H54 (cell line): ENCODE data around the gene SCAMP5.

Source experiments
- DNase-seq: peaks from one replicate; pipeline ENCODE4 v3.0.0; 2011; ENCODE audit warnings: low spot score, mixed read lengths; ENCODE audit not compliant: insufficient read length
- FAIRE-seq: peaks from 3 replicates; lab custom pipeline; 2011; peaks lifted over from hg19 to GRCh38; lab: Jason Lieb, UNC
- POLR2A ChIP-seq: IDR thresholded peaks from 2 replicates; pipeline ENCODE4 v1.6.1; 2011; ENCODE audit warnings: low read depth, mild to moderate bottlenecking, low read length

SCAMP5 gene

GRCh38 chr15:74992619-74993018 is 2.7 kb upstream of the SCAMP5 start:
- no peak for TF ChIP-seq POLR2A

GRCh38 chr15:74994236-74994635 is 1.1 kb upstream of the SCAMP5 start:
- no peak for TF ChIP-seq POLR2A
- FAIRE-seq: no peak
- no peak for DNase-seq

More at GRCh38 chr15:74992619-74993018, 2.7 kb upstream of the SCAMP5 start:
- DNase-seq: no peak
- FAIRE-seq: no peak

- DNase-seq (no peak), FAIRE-seq (no peak)
- no peak for TF ChIP-seq POLR2A
These were observed 678 bp upstream of the SCAMP5 start for GRCh38 chr15:74994685-74995084.

- no peak for DNase-seq
- no peak for FAIRE-seq
- no peak for TF ChIP-seq POLR2A
These were observed 709 bp downstream of the SCAMP5 start for GRCh38 chr15:74995779-74996765.

GRCh38 chr15:74997141-74997540 is 1.8 kb downstream of the SCAMP5 start:
- DNase-seq: no peak
- no peak for FAIRE-seq
- no peak for TF ChIP-seq POLR2A

- DNase-seq (no peak), FAIRE-seq (no peak)
- no peak for TF ChIP-seq POLR2A
These were observed 2.2 kb downstream of the SCAMP5 start for GRCh38 chr15:74997543-74997942.

- no peak for DNase-seq
- no peak for FAIRE-seq
- no peak for TF ChIP-seq POLR2A
These were observed 5.9 kb downstream of the SCAMP5 start for GRCh38 chr15:75001310-75001709.

- FAIRE-seq: no peak
- DNase-seq: no peak
These were observed 7.0 kb downstream of the SCAMP5 start for GRCh38 chr15:75002398-75002797.

GRCh38 chr15:75007216-75007615 is 11.9 kb downstream of the SCAMP5 start:
- TF ChIP-seq POLR2A: no peak
- FAIRE-seq (no peak), DNase-seq (no peak)

More at GRCh38 chr15:75002398-75002797, 7.0 kb downstream of the SCAMP5 start:
- TF ChIP-seq POLR2A: no peak

- no peak for DNase-seq
- TF ChIP-seq POLR2A: no peak
- FAIRE-seq: no peak
These were observed 12.9 kb downstream of the SCAMP5 start for GRCh38 chr15:75008221-75008625.

- FAIRE-seq (no peak), DNase-seq (no peak)
- TF ChIP-seq POLR2A: no peak
These were observed 13.4 kb downstream of the SCAMP5 start for GRCh38 chr15:75008629-75009326.

GRCh38 chr15:75016431-75016830 is 21.1 kb downstream of the SCAMP5 start:
- TF ChIP-seq POLR2A: no peak
- DNase-seq (no peak), FAIRE-seq (no peak)

GRCh38 chr15:75019916-75020315 is 24.6 kb downstream of the SCAMP5 start:
- DNase-seq (no peak), FAIRE-seq (no peak)
- no peak for TF ChIP-seq POLR2A

GRCh38 chr15:75021341-75021740 is 26.0 kb downstream of the SCAMP5 start:
- DNase-seq (no peak), FAIRE-seq (no peak)
- TF ChIP-seq POLR2A: no peak
